ENCODE measurements around the gene GPR137C. TPM values are rescaled to one million over a fixed set of nuclear protein-coding genes. Genes with fewer than 3 reads are reported as not detected.

Gene GPR137C
- polyA plus RNA-seq, 1 donor from 2014 or later = 118 TPM

- H3K4me2 ChIP-seq (ENCODE audit: low read length) = peak overlapping the region; percentile 99
- peak overlapping the region; percentile 96 for H3K27ac ChIP-seq (ENCODE audit: low read length)
- peak overlapping the region; percentile 88 for H3K4me3 ChIP-seq (ENCODE audit: low read length)
Measured at GRCh38 chr14:52551205-52551604, 1.4 kb upstream of the GPR137C start.

DNA sequence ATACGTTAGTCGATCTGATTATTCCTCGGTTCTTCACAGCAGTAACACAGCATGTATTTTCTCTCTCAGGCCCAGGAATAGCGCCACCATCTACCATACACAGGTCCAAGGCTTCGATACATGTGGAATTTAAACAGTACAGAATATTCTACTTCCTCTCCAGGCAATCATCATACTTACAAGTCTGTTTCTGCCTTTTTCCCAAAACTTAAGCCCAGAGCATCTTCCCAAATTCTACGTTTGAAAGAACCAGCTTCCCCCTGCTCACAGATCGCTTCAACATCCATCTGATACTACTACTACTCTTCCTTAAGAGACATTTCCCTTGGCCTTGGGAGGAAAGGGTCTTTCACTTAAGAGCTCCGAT is 957 bp upstream of the GPR137C start:
- no peaks in the 10 kb centered on the region for H4K20me1 ChIP-seq (ENCODE audit: insufficient read depth)
- TF ChIP-seq MXI1 (conservative IDR thresholded peaks at IDR 0.05; ENCODE audit: poor library complexity, severe bottlenecking) = no peak
- peak; percentile 16 for TF ChIP-seq POLR2AphosphoS5 (IDR thresholded peaks at IDR 0.05)
- TF ChIP-seq, protein P1, sequence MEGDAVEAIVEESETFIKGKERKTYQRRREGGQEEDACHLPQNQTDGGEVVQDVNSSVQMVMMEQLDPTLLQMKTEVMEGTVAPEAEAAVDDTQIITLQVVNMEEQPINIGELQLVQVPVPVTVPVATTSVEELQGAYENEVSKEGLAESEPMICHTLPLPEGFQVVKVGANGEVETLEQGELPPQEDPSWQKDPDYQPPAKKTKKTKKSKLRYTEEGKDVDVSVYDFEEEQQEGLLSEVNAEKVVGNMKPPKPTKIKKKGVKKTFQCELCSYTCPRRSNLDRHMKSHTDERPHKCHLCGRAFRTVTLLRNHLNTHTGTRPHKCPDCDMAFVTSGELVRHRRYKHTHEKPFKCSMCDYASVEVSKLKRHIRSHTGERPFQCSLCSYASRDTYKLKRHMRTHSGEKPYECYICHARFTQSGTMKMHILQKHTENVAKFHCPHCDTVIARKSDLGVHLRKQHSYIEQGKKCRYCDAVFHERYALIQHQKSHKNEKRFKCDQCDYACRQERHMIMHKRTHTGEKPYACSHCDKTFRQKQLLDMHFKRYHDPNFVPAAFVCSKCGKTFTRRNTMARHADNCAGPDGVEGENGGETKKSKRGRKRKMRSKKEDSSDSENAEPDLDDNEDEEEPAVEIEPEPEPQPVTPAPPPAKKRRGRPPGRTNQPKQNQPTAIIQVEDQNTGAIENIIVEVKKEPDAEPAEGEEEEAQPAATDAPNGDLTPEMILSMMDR (IDR thresholded peaks at IDR 0.05; ENCODE audit: poor library complexity, severe bottlenecking) = peak; percentile 62
- no peak for TF ChIP-seq RAD21 (conservative IDR thresholded peaks at IDR 0.05)
- no peak for TF ChIP-seq EP300 (conservative IDR thresholded peaks at IDR 0.05; ENCODE audit: poor library complexity, severe bottlenecking)
- TF ChIP-seq, protein P2, sequence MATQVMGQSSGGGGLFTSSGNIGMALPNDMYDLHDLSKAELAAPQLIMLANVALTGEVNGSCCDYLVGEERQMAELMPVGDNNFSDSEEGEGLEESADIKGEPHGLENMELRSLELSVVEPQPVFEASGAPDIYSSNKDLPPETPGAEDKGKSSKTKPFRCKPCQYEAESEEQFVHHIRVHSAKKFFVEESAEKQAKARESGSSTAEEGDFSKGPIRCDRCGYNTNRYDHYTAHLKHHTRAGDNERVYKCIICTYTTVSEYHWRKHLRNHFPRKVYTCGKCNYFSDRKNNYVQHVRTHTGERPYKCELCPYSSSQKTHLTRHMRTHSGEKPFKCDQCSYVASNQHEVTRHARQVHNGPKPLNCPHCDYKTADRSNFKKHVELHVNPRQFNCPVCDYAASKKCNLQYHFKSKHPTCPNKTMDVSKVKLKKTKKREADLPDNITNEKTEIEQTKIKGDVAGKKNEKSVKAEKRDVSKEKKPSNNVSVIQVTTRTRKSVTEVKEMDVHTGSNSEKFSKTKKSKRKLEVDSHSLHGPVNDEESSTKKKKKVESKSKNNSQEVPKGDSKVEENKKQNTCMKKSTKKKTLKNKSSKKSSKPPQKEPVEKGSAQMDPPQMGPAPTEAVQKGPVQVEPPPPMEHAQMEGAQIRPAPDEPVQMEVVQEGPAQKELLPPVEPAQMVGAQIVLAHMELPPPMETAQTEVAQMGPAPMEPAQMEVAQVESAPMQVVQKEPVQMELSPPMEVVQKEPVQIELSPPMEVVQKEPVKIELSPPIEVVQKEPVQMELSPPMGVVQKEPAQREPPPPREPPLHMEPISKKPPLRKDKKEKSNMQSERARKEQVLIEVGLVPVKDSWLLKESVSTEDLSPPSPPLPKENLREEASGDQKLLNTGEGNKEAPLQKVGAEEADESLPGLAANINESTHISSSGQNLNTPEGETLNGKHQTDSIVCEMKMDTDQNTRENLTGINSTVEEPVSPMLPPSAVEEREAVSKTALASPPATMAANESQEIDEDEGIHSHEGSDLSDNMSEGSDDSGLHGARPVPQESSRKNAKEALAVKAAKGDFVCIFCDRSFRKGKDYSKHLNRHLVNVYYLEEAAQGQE (IDR thresholded peaks at IDR 0.05; ENCODE audit: borderline replicate concordance) = no peak
- TF ChIP-seq TAF1 (IDR thresholded peaks at IDR 0.05; ENCODE audit: low read depth) = no peak
- TF ChIP-seq SMC3 (conservative IDR thresholded peaks at IDR 0.05; ENCODE audit: poor library complexity) = no peak
- TF ChIP-seq EZH2 (IDR thresholded peaks at IDR 0.05; ENCODE audit: borderline replicate concordance, insufficient read depth, low read length, poor library complexity, severe bottlenecking) = no peak
- H3K4me2 ChIP-seq (ENCODE audit: low read length) = peak overlapping the region; percentile 99
- peak overlapping the region; percentile 65 for H2AFZ ChIP-seq (ENCODE audit: low read depth, low read length)
- H3K79me2 ChIP-seq (replicated peaks; ENCODE audit: insufficient read depth, low read length) = peaks cover 76% of the 10 kb centered on the region
- H3K27me3 ChIP-seq (ENCODE audit: insufficient read depth, low read depth, low read length) = no peaks in the 10 kb centered on the region
- peaks cover 11% of the 10 kb centered on the region for H3F3A ChIP-seq (ENCODE audit: insufficient read depth, low read length, poor library complexity, severe bottlenecking)
- H3K36me3 ChIP-seq (ENCODE audit: insufficient read depth, low read length) = no peaks in the 10 kb centered on the region
- peak overlapping the region; percentile 96 for H3K27ac ChIP-seq (ENCODE audit: low read length)
- H3K9ac ChIP-seq (ENCODE audit: low read length) = peak overlapping the region; percentile 95
- H3K9me3 ChIP-seq (ENCODE audit: low read length) = no peaks in the 10 kb centered on the region
- no peaks in the 10 kb centered on the region for H3K9me2 ChIP-seq (ENCODE audit: insufficient read depth, low read length)
- H3K4me3 ChIP-seq (ENCODE audit: low read length) = peak overlapping the region; percentile 88

More at GRCh38 chr14:52551205-52551604, 1.4 kb upstream of the GPR137C start:
- H4K20me1 ChIP-seq (ENCODE audit: insufficient read depth) = no peaks in the 10 kb centered on the region
- no peaks in the 10 kb centered on the region for H3K36me3 ChIP-seq (ENCODE audit: insufficient read depth, low read length)
- H3K9me2 ChIP-seq (ENCODE audit: insufficient read depth, low read length) = no peaks in the 10 kb centered on the region
- H3K9ac ChIP-seq (ENCODE audit: low read length) = peak overlapping the region; percentile 95
- H3K79me2 ChIP-seq (replicated peaks; ENCODE audit: insufficient read depth, low read length) = peaks cover 73% of the 10 kb centered on the region
- H3F3A ChIP-seq (ENCODE audit: insufficient read depth, low read length, poor library complexity, severe bottlenecking) = peaks cover 11% of the 10 kb centered on the region
- no peaks in the 10 kb centered on the region for H3K9me3 ChIP-seq (ENCODE audit: low read length)
- TF ChIP-seq EP300 (conservative IDR thresholded peaks at IDR 0.05; ENCODE audit: poor library complexity, severe bottlenecking) (no peak), POLR2AphosphoS5 (IDR thresholded peaks at IDR 0.05) (no peak), RAD21 (conservative IDR thresholded peaks at IDR 0.05) (no peak), EZH2 (IDR thresholded peaks at IDR 0.05; ENCODE audit: borderline replicate concordance, insufficient read depth, low read length, poor library complexity, severe bottlenecking) (no peak), MXI1 (conservative IDR thresholded peaks at IDR 0.05; ENCODE audit: poor library complexity, severe bottlenecking) (no peak), TAF1 (IDR thresholded peaks at IDR 0.05; ENCODE audit: low read depth) (no peak), SMC3 (conservative IDR thresholded peaks at IDR 0.05; ENCODE audit: poor library complexity) (no peak)
- TF ChIP-seq, protein P1 (IDR thresholded peaks at IDR 0.05; ENCODE audit: poor library complexity, severe bottlenecking) = no peak
- TF ChIP-seq, protein P2 (IDR thresholded peaks at IDR 0.05; ENCODE audit: borderline replicate concordance) = no peak
- no peaks in the 10 kb centered on the region for H3K27me3 ChIP-seq (ENCODE audit: insufficient read depth, low read depth, low read length)
- peak overlapping the region; percentile 65 for H2AFZ ChIP-seq (ENCODE audit: low read depth, low read length)

Data from neural cell (in vitro differentiated cells).